ENCODE measurements around the gene GBA2.
A peak's percentile ranks its signal among the peaks of the same experiment; 100 is the strongest.

Gene GBA2

DNA sequence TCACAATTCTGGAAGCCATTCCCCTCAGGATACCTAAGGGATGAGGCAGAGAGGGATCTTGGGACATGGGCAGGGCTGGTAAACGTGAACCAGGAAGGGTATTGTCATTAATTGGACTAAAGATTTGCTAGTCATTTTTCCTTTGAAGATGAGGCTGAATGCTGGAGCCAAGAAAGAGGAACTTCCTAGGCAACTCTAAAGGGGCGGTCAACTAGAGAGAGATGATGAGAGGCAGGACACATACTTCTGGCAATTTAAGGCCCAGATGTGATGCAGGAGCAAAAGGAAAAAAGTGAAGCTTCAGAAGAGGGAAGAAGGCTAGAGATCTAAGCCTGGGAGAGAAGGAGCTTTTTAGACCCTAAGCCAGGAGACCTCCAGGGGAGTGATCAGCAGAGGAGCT lies 5.6 kb downstream of the GBA2 start:
- no peak for DNase-seq
- intact Hi-C loops (cut with DNase I): no loop called here

DNA sequence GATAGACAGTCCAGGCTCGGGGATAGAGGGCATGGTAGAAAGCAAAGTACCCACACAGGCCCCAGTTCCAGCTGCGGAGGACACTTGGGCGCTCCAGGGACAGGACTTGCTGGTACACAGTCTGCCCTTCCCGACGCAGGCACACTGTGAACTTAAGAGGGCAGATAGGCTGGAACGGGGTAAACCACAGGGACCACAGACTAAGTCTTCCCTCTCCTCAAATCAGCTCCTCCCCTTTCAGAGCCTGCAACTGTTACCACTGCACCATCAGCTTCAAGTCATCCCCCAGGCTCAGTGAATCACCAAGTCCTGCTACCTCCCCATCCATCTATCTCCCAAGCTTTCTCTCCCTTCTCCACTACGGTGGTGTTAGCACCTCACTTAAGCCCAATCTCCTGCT lies 7.3 kb downstream of the GBA2 start:
- intact Hi-C loops (cut with DNase I): no loop called here
- peak in 1 of 10 donors; percentile 15 for DNase-seq

DNA sequence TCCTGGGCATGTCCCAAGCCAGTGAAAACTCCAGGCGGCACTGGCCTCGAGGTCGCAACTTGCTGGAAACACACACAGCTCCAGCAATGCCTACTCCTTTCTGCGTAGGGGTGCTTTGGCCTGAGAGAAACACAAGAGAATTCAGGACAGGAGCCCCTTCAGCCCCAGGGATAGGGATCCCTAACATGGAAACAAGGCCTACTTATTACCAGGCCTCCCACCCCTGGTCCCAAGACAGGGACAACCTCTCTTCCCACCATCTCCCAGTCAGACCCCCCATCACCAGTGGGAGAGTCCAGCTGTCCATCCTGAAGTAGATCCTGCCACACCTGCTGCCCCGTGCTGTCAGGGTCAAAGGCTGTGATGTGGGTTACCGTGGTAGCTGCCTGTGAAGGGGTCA lies 8.8 kb downstream of the GBA2 start:
- no peak for DNase-seq
- intact Hi-C loops (cut with DNase I): no loop called here

DNA sequence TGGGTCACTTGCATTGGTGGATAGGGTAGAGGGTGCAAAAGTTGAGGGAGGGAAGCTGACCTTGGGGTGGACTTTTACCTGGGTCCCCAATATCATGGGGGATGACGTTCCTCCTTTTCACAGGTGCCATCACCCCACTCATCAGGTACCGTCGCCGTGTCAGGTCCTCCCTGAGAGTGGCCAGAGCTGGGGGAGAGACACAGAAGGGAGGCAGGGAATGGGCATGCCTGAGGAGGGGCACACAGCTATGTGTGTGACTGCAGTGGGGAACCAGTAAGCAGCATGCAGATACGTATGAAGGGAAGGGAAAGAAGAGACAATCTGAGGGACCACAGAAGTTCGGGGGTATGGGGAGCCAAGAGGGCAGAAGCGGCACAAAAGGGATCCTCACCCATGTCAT lies 10.1 kb downstream of the GBA2 start:
- DNase-seq: no peak
- intact Hi-C loops (cut with DNase I): loop anchor here (10.0 kb wide), 1 partner anchor 644 kb away; the partner anchor contains the start of gene PIGO

DNA sequence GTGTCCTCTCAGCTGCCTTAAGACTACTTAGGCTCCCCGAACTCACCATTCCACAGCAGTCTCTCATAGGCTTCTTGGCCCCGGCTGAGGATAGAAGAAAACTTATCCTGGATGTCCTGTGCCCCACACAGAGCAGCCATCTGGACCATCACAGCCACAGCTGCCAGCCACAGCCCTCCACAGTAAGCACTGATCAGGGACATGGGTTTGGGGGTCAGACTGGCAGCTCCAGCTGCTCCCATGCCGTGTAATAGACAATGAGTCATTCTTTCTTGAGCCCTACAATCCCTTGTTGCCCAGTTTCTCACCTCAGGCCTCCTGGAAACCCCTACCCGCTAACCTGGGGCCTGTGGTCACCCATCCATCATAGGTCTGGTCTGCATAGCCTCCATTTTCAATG lies 10.8 kb downstream of the GBA2 start:
- intact Hi-C loops (cut with DNase I): loop anchor here (10.0 kb wide), 1 partner anchor 643 kb away; the partner anchor contains the start of gene PIGO
- no peak for DNase-seq

DNA sequence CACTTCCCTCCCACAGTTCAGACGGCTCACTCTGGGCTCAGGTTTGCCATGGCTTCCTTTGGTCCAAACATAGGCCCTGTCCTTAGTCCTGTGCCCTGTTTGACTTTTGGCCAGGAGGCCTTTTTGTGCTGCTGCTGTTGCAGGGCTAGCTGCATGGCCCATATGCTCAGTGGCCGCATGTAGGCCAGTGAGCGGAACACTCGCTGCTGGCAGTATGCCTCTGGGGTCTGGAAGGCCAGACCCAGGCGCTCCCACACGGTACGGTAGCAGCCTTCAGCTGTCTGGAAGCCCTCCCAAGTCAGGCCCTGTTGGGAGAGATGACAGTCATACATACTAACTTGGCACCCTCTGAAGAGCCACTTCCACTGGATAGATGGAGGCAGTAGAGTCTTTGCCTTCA lies 11.9 kb downstream of the GBA2 start:
- intact Hi-C loops (cut with DNase I): loop anchor here (10.0 kb wide), 1 partner anchor 642 kb away; the partner anchor contains the start of gene PIGO
- DNase-seq: no peak

DNA sequence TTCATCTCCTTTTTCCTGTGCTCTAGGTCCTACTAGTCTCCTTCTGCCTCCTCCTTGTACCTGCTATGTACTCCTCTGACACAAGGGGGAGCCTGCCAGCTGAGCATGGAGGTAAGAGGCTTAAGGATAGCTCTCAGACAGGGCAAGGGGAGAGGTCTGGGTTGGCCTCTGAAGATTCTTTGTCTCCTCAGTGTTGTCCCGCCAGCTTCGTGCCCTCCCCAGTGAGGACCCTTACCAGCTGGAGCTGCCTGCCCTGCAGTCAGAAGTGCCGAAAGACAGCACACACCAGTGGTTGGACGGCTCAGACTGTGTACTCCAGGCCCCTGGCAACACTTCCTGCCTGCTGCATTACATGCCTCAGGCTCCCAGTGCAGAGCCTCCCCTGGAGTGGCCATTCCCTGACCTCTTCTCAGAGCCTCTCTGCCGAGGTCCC lies 12.8 kb downstream of the GBA2 start:
- DNase-seq: peak in 6 of 10 donors; percentile 31 to 90 (median 60)
- intact Hi-C loops (cut with DNase I): loop anchor here (10.0 kb wide), 1 partner anchor 641 kb away; the partner anchor contains the start of gene PIGO

DNA sequence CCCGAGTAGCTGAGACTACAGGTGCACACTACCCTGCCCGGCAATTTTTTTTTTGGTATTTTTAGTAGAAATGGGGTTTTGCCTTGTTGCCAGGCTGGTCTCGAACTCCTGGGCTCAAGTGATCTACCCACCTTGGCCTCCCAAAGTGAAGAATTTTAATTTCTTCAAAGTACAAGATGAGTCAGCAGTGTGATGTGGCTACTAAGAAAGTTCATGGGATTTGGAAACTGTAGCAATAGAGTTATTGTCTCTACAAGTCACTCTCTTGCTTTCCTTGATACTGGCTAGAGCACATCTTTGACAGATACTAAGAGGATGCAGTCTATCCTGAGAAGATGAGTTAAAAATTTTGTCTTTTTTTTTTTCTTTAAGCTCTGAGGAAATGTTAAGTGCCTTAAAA lies 14.9 kb downstream of the GBA2 start:
- no peak for DNase-seq
- intact Hi-C loops (cut with DNase I): loop anchor here (5.0 to 10.0 kb wide), 2 partner anchors 93 to 639 kb away; partner anchors contain the start of genes FAM221B, PIGO and TMEM8B

DNA sequence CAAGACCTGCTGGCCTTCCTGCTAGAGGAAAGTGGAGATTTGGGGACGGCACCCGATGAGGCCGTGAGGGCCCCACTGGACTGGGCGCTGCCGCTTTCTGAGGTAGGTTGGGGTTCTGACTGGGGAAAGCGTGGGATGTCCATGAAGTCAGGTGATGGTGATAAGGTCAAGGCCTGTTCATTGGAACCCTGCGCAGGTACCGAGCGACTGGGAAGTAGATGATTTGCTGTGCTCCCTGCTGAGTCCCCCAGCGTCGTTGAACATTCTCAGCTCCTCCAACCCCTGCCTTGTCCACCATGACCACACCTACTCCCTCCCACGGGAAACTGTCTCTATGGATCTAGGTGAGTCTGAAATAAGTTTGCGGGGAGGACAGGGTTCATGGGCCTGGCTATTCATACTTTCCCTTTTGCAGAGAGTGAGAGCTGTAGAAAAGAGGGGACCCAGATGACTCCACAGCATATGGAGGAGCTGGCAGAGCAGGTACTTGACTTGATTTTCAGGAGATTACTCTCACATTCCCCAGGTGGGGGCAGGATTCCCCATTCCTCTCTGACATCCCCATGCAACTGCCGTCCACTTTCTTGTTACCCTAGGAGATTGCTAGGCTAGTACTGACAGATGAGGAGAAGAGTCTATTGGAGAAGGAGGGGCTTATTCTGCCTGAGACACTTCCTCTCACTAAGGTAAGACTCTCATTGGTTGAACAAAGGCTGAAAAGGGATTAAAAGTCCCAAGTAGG lies 16.1 kb downstream of the GBA2 start:
- peak in 1 of 10 donors; percentile 23 for DNase-seq
- intact Hi-C loops (cut with DNase I): loop anchor here (2.0 to 10.0 kb wide), 4 partner anchors 76 to 638 kb away; partner anchors contain the start of genes FAM221B, PIGO, TESK1 and TMEM8B

DNA sequence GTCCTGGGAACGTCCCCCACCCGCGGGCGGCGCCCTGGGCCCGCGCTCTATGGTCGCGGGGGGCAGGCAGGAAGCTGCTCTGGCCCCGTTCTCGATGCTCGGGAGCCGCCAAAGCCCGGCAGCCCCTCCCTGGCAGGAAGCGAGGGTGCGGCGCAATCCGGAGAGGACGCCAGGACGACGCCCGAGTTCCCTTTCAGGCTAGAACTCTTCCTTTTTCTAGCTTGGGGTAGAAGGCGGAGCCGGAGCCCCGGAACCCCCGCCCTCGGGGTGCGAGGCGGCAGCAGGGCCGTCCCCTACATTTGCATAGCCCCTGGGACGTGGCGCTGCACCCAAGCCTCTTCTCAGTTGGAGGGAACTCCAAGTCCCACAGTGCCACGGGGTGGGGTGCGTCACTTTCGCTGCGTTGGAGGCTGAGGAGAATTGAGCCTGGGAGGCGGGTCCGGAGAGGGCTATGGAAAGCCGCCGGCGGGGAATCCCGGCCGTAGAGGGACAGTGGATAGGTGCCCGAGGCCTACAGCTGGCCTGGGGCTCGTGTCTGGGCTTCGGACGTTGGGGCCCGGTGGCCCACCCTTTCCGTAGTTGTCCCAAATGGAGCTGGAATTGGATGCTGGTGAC lies 16.7 kb downstream of the GBA2 start, which contains the start of the genes CREB3 and TLN1:
Gene CREB3, plus strand, starts transcription at position 482 of the 615 bp plus-strand sequence. Its CDS starts 107 bp downstream, at position 589.
Gene TLN1, minus strand, starts transcription at position 11 of the 615 bp plus-strand sequence. CDS start 6,501 bp downstream, outside the sequence.
- peak; percentile 90 to 100 (median 98) for DNase-seq
- intact Hi-C loops (cut with DNase I): loop anchor here (2.0 to 10.0 kb wide), 4 partner anchors 75 to 637 kb away; partner anchors contain the start of genes FAM221B, PIGO, TESK1 and TMEM8B

DNA sequence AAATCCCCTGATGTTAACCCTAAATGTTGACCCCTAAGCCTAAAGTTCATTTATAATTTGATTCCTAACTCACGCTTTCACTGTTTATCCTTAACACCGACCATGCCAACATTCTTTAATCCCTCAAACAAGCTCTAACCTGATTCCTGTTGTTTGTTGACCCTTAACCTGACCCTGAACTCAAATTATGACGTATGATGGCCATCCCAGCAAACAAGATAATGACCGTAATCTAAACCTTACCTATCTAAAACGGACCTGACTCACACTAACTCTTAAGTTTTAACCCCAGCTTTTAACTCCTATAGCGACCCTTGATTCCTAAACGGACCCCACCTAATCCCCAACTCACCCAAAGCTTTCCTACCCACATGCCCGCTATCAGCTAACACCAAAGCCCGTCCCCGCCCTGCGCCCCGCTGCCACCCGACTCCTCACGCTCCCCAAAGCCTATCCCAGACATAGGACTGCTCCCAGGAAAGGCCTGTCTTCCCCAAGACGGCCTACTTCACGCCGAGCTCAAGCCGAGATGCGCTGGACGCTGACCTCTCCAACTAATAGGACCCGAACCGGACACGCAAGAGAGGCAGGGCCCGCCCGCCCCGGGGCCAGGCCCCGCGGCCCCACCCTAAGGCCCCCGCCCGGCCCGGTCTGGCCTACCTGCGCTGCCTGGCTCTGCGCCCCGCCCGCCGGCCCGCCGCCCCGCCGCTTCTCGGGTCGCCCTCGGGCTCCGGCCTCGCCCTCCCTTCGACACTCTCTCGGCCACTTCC lies 17.4 kb downstream of the GBA2 start:
- intact Hi-C loops (cut with DNase I): loop anchor here (2.0 to 10.0 kb wide), 4 partner anchors 75 to 637 kb away; partner anchors contain the start of genes FAM221B, PIGO, TESK1 and TMEM8B
- DNase-seq: peak in 2 of 10 donors; percentile 26 to 86

DNA sequence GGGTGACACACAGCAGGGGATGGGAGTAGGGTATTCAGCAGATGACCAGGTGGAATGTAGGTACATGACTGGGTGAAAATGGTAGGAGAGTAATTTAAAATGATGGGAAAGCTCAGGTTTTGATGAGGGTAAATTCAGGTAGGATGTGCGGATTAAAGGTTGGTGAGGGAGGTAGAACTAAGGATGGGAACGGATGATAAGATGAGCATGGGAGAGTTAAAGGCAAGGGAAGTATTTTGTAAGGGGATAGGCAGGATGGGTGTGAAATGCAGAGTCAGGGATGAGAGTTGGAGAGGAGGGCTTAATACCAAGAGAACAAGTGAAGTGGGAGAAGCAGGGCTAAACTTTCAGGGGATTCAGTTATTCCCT lies 18.6 kb downstream of the GBA2 start:
- intact Hi-C loops (cut with DNase I): loop anchor here (5.0 to 10.0 kb wide), 2 partner anchors 97 to 636 kb away; partner anchors contain the start of genes FAM221B, PIGO and TMEM8B
- no peak for DNase-seq

DNA sequence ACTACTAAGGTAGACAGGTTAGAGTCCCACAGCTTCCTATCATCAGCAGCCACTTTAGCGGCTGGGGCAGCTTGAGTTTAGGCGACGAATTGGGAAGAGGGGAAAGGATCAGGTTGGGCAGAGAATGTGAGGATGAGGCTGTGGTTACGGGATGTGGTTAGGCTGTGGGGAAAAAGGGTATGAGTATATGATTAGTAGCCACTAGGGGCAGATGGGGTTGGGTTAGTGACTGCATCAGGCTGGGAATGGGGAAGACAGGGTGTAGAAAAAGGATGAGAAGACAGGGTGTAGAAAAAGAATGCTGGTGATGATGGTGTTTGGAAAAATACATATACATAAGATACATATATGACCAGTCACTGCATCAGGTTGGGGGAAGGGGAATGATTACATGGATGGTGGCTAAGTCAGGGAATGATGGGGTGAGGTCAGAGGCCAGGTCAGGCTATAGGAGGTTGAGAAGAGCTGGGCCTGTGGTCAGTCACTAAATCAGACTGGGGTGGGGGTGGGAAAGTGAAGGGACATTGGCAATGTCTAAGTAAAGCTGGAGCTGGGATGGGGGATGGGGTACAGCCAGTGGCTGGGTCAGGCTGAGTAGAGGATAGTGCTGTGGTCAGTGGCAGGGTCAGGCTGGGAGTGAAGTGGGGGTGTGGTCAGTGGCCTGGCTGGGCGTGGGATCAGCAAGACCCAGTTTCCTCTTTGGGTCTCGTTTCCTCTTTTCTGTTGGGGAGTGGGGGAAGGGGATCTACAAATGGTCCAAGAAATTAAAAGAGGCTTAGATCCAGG lies 19.1 kb downstream of the GBA2 start:
- intact Hi-C loops (cut with DNase I): loop anchor here (5.0 to 10.0 kb wide), 3 partner anchors 38 to 635 kb away; partner anchors contain the start of genes FAM221B, PIGO and TMEM8B
- peak in 3 of 10 donors; percentile 28 to 88 (median 32) for DNase-seq

DNA sequence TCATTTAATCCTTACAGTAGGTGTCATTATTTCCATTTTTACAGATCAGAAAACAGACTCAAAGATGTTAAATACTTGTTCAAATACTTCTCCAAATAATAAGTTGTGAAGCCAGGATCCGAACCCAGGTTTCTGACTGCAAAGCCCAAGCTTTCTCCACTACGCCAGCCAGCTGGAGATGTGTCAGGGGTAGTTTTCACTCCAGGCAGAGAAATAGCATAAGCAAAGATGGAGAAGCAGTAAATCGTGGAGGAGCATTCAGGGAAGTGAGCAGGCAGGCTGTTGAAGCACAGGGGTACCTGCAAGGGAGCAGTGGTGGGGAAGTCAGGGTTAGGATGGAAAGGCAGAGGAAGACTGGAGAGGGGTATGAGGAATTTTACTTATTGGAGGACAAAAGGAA lies 19.9 kb downstream of the GBA2 start:
- DNase-seq: no peak
- intact Hi-C loops (cut with DNase I): loop anchor here (5.0 kb wide), 1 partner anchor 37 kb away; no protein-coding TSS in a partner anchor

DNA sequence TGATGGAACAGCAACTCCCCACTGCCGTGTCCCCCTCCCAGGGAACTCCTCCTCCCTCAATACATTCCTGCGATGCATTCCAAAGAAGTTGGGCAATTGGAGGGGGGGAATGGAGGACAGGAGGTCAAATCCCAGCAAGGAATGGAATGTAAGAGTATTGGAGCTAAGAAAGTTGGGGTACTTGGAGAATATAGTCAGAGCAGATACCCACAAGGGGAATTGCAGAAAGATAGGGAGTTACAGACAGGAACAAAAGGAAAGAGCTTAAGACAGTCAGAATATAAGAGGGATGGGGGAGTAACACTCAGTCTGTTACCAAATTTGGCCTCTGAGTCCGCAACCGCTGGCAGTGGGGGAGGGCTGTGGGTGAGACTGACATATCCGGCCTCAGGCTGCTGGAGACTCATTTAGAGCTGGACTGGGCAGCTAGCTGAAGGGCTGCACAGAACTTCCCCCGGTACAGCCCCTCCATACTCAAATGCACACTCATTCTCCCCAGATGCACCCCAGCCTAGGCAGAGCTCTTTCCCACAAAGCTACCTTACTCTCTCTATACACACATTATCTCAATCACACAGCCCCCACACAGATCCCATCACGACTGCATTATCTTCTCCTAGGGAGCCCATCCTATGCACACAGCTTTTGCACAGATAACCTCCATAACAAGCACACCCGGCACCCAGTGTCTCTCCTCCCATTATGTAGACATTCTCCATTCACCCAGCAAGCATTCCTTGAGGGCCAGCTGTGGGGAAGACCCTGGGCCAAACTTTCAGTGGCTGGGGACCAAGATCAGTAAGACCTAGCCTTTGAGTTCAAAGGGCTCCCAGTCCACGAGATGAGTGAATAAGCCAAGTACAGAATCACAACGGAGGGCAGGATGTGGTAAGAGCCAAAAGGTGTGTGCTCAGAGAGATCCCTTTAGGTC lies 20.7 kb downstream of the GBA2 start:
- DNase-seq: peak in 4 of 10 donors; percentile 27 to 92 (median 53)
- intact Hi-C loops (cut with DNase I): loop anchor here (5.0 kb wide), 1 partner anchor 36 kb away; no protein-coding TSS in a partner anchor

DNA sequence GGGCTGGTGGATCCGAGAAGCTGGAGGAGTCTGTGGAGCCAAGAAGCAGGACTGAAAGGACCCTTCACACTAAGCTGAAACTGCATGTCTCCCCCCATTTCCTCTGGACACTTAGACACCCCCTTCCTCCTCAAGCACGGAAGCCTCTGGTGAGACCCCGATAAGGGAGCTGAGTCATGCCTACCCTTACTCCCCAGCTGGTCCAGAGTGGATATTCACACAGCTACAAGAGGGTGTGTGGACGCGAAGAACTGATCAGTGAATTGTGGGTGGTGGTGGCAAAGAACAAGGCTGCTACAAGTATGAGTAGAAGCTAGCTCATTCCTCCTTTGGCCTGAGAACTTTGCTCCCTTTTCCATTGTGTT lies 21.4 kb downstream of the GBA2 start:
- intact Hi-C loops (cut with DNase I): loop anchor here (5.0 kb wide), 1 partner anchor 35 kb away; no protein-coding TSS in a partner anchor
- no peak for DNase-seq

DNA sequence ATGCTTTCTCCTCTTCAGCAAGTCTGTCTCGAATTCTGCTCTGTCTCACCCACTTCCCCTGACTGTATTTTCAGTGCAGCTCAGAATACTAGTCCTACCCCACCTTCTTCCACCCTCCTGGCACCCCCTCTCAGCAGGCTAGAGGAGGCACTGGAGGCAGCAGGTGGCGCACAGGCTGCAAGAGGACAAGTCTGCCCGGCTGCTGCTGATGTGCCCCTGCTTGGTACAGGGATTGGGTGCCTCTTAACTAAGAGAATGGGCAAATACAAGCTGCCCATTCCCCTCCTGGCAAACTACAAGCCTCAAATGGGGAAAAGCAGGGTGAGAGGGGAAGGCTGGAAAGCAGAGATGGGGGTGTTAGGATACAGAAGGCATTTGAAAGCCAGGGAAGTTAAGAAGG lies 22.1 kb downstream of the GBA2 start:
- peak in 3 of 10 donors; percentile 39 to 92 (median 64) for DNase-seq

DNA sequence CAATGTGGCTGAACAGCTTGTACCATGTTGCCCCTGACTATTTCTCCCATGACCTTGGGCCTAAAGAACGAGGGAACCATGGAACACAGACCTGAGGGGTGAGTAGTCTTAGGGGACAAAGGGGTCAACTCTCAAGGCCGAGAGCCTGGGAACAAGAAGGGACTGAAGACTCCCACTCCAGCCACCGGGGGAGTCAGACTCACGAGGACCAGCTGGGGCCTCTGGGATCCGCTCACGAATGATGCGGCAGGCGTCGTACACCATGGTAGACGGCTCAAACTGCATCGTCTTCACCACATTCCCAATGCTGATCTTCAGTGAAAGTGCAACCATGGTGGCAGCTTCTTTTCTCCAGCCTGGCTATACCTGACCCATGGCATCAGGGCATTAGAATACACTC lies 23.7 kb downstream of the GBA2 start:
- intact Hi-C loops (cut with DNase I): loop anchor here (5.0 kb wide), 1 partner anchor 33 kb away; no protein-coding TSS in a partner anchor

More for the DNA sequence above, 22.1 kb downstream of the GBA2 start:
- intact Hi-C loops (cut with DNase I): loop anchor here (5.0 kb wide), 1 partner anchor 35 kb away; no protein-coding TSS in a partner anchor

More for the DNA sequence above, 23.7 kb downstream of the GBA2 start:
- DNase-seq: peak in 1 of 10 donors; percentile 9

Data from posterior cingulate gyrus (tissue), 11 donors.